GM04504 (cell line): ENCODE results near the gene CUX1.

Experiments used
- DNase-seq: peaks from one replicate; pipeline ENCODE4 v3.0.0-alpha.2; 2012; ENCODE audit warnings: low read depth

The CUX1 gene

GRCh38 chr7:101937717-101938514, 120.5 kb downstream of the CUX1 start:
- DNase-seq = no peak

GRCh38 chr7:101939136-101939695, 121.8 kb downstream of the CUX1 start:
- DNase-seq = no peak

GRCh38 chr7:101940151-101940550, 122.7 kb downstream of the CUX1 start:
- no peak for DNase-seq

GRCh38 chr7:101940830-101941229, 123.4 kb downstream of the CUX1 start:
- DNase-seq = no peak

- DNase-seq = peak; percentile 56
Measured at GRCh38 chr7:101941481-101942383, 124.3 kb downstream of the CUX1 start.

GRCh38 chr7:101942603-101943210, 125.3 kb downstream of the CUX1 start:
- no peak for DNase-seq

- DNase-seq = no peak
Measured at GRCh38 chr7:101943306-101943705, 125.9 kb downstream of the CUX1 start.

GRCh38 chr7:101943889-101944600, 126.6 kb downstream of the CUX1 start:
- DNase-seq = no peak

- no peak for DNase-seq
Measured at GRCh38 chr7:101944611-101945010, 127.2 kb downstream of the CUX1 start.

GRCh38 chr7:101945034-101945758, 127.8 kb downstream of the CUX1 start:
- DNase-seq = no peak

- no peak for DNase-seq
Measured at GRCh38 chr7:101947899-101948298, 130.5 kb downstream of the CUX1 start.

- no peak for DNase-seq
Measured at GRCh38 chr7:101948650-101949049, 131.2 kb downstream of the CUX1 start.

- DNase-seq = peak; percentile 24
Measured at GRCh38 chr7:101950450-101951119, 133.2 kb downstream of the CUX1 start.

- no peak for DNase-seq
Measured at GRCh38 chr7:101951757-101952156, 134.3 kb downstream of the CUX1 start.

- peak; percentile 62 for DNase-seq
Measured at GRCh38 chr7:101952355-101953247, 135.2 kb downstream of the CUX1 start.

- DNase-seq = peak; percentile 48
Measured at GRCh38 chr7:101953248-101953819, 135.9 kb downstream of the CUX1 start.

GRCh38 chr7:101954499-101954898, 137.1 kb downstream of the CUX1 start:
- DNase-seq = no peak

- no peak for DNase-seq
Measured at GRCh38 chr7:101956130-101956529, 138.7 kb downstream of the CUX1 start.
